Skeletal muscle satellite cell (primary cell): ENCODE data around the gene ADGRA3.
A peak's percentile ranks its signal among the peaks of the same experiment; 100 is the strongest.
"Not testable (repeated sequence)": the region's sequence is repeated elsewhere in the genome, so short reads cannot be mapped to it uniquely, and the experiment has no call there.

Experiments used
- H3K27me3 ChIP-seq: 2 replicates; pipeline ENCODE4 v1.7.0; 2013; ENCODE audit warnings: low read length; ENCODE audit not compliant: control insufficient read depth, insufficient read depth
- H3K36me3 ChIP-seq: 2 replicates; pipeline ENCODE4 v1.7.0; 2013; ENCODE audit warnings: mild to moderate bottlenecking, control low read depth, low read length; ENCODE audit not compliant: insufficient read depth
- H3K4me1 ChIP-seq: 2 replicates; pipeline ENCODE4 v1.7.0; 2013; ENCODE audit warnings: low read length; ENCODE audit not compliant: control insufficient read depth, insufficient read depth
- H3K4me2 ChIP-seq: 2 replicates; pipeline ENCODE4 v1.7.0; 2013; ENCODE audit warnings: mild to moderate bottlenecking, low read length
- H3K4me3 ChIP-seq: 2 replicates; pipeline ENCODE4 v1.7.0; 2013; ENCODE audit warnings: low read length
- H3K9ac ChIP-seq: 2 replicates; pipeline ENCODE4 v1.7.0; 2013; ENCODE audit warnings: mild to moderate bottlenecking, low read depth, low read length, moderate library complexity
- H3K9me3 ChIP-seq: replicated peaks from 2 replicates; pipeline ENCODE4 v1.7.0; 2013; ENCODE audit warnings: mild to moderate bottlenecking, control low read depth, low read length

The ADGRA3 gene

DNA sequence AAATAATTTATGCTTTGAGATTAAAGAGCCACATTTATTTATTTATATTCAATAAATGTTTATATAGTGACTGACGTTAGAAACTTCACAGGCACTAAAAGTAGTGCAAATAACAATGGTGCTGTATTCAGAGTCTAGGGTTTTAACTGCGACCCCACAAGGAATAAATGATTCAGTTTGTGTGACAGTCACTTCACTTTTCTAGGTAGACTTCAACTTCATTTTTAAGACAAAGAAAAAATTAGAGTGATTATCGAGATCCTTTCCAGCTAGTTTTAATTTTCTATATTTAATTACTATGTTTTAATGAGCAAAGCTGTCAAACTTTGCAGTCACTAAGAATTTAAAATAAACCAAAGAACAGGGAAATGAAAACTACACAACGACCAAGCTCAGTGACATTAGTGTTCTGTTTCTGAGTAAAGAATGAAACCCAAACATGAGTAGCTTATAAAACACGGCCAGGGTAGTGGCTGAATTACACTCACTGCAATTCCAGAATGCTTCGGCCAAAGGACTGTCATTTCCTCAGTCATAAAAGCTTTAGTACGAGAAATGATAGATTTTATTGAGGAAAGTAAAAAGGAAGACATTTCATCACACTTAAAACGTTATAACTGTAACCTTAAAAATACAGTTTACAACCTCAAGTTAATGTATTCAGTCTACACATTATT, 38.6 kb downstream of the ADGRA3 start:
- H3K27me3 ChIP-seq, result no peaks in the 10 kb centered on the region

DNA sequence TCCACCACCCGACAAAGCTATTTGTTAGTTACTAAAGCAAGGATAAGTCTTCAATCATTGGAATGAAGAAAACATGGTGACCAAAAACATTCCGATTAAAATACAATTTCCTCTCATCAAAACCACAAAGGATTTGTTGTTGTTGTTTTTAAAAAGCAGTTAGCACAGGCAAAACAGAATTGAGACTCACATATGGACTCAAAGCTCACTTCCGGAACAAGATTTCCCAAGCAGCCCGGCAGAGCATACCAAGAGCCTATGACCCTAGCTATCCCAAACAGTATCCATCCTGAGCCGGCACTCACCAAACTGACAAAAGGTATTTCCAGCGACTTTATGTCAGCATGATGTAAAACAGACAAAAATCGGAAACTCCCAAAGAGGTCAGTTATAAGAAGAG, 39.9 kb downstream of the ADGRA3 start:
- Histone ChIP-seq H3K27me3 (no peaks in the 10 kb centered on the region), H3K4me2 (no peak overlapping the region), H3K9me3 (no peaks in the 10 kb centered on the region), H3K36me3 (no peaks in the 10 kb centered on the region), H3K9ac (no peak overlapping the region), H3K4me3 (no peak overlapping the region), H3K4me1 (peaks cover 23% of the 10 kb centered on the region)

More for the DNA sequence above, 38.6 kb downstream of the ADGRA3 start:
- H3K9ac ChIP-seq, result no peak overlapping the region
- H3K9me3 ChIP-seq, result no peaks in the 10 kb centered on the region
- H3K36me3 ChIP-seq, result no peaks in the 10 kb centered on the region
- peaks cover 23% of the 10 kb centered on the region for H3K4me1 ChIP-seq
- no peak overlapping the region for H3K4me2 ChIP-seq
- H3K4me3 ChIP-seq, result no peak overlapping the region

DNA sequence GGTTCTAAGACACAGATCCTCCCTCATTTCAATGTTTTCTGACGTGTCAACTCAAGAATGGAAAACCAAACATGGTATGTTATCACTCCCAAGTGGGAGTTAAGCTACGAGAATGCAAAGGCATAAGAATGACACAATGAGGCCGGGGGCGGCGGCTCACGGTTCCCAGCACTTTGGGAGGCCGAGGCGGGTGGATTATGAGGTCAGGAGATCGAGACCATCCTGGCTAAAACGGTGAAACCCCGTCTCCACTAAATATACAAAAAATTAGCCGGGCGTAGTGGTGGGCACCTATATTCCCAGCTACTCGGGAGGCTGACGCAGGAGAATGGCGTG, 40.6 kb downstream of the ADGRA3 start:
- not testable (repeated sequence) for H3K27me3 ChIP-seq, H3K36me3 ChIP-seq, H3K9me3 ChIP-seq, H3K4me3 ChIP-seq, H3K9ac ChIP-seq
- peaks cover 23% of the 10 kb centered on the region for H3K4me1 ChIP-seq
- H3K4me2 ChIP-seq, result peak overlapping the region; percentile 15

DNA sequence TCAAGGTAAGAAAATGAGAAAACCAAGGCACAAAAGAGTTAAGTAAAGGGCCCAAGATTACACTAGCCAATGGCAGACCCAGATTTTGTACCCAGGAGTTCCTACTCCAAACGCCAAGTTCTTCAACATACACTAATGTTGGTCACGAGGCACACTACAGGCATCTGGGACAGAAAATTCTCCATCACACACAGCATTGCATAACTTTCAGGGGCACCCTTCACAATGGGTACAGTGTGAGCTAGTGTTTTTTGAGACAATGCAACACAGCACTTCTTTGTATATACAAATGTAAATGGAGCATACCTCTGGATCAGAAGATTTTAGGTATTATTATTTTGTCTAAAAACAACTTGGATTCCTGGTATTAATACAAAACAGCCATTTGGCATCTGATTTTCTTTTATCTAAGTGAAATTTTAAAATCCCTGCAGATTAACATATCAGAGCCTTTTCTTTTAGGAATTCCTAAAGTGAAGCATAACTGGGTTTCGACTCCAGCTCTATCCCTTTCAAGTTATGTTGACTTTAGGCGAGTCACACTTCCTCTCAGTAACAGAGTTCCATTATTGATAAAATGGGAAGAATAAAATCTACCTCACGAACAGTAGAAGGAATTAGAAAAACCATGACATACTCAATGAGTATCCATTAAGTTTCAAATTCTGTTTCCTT, 41.1 kb downstream of the ADGRA3 start:
- peak overlapping the region; percentile 15 for H3K4me2 ChIP-seq
- H3K4me3 ChIP-seq, result no peak overlapping the region
- H3K27me3 ChIP-seq, result no peaks in the 10 kb centered on the region

DNA sequence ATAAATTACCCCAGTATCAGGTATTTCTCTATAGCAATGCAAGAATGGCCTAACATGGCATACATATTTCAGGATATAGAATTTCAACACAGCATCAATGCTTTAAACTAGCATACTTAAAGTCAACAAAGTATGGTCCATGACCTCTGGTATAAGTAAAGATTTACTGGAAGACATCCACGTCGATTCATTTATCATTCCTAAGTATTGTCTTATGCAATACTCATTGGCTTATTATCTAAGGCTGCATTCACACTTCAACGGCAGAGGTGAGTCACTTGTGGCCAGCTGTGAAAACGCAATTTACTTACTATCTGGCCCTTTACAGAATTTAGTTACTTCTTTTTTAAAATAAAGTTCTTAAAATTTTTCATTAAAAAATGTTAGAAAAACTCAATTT, 42.6 kb downstream of the ADGRA3 start:
- Histone ChIP-seq H3K9ac (no peak overlapping the region), H3K9me3 (no peaks in the 10 kb centered on the region), H3K27me3 (no peaks in the 10 kb centered on the region), H3K4me3 (no peak overlapping the region), H3K36me3 (no peaks in the 10 kb centered on the region), H3K4me2 (no peak overlapping the region), H3K4me1 (peaks cover 23% of the 10 kb centered on the region)

More for the DNA sequence above, 41.1 kb downstream of the ADGRA3 start:
- Histone ChIP-seq H3K9me3 (no peaks in the 10 kb centered on the region), H3K9ac (no peak overlapping the region), H3K4me1 (peaks cover 23% of the 10 kb centered on the region), H3K36me3 (no peaks in the 10 kb centered on the region)

DNA sequence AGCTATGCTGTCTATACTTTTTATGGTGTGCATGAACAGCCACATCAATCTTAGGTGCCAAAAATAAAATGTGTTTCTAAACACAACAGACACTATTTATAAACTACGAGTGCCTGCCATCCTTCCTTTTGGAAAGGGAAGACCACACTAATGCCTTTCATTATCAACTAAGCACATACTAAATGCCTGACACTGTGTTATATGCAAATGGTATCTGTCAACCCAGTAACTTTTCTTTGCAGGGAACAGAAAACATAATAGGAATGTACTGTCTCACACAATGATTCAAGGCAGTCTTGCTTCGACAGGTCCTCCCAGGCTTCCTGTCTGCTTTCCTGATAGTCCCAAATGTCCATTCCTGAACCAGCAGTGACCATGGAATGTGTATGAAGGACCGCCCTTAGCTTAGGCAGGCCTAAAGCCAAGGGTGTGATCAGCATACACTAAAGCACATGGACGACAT, 43.8 kb downstream of the ADGRA3 start:
- Histone ChIP-seq H3K4me1 (peaks cover 23% of the 10 kb centered on the region), H3K9me3 (no peaks in the 10 kb centered on the region)

DNA sequence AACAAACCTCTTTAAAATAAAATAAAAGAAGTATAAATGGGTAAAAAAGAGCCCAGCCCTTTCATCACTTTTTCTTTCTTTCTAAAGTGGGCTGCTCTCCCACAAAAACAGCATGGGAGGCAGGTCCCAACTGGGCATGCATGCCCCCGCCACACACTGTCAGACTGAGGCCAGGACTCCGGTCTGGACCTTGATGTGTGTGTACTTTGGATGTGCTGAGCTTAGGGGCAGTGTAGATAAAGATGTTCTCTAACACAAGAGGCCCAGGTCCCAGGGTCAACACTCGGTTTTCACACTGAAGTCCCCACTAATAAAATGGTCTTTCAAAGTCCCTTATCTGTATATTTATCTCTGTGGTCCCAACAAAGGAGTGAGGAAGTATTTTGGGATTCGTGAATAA, 44.4 kb downstream of the ADGRA3 start:
- Histone ChIP-seq H3K4me3 (no peak overlapping the region), H3K9ac (no peak overlapping the region), H3K4me1 (peaks cover 23% of the 10 kb centered on the region), H3K9me3 (no peaks in the 10 kb centered on the region), H3K36me3 (no peaks in the 10 kb centered on the region), H3K27me3 (no peaks in the 10 kb centered on the region), H3K4me2 (no peak overlapping the region)

More for the DNA sequence above, 43.8 kb downstream of the ADGRA3 start:
- H3K4me3 ChIP-seq, result no peak overlapping the region
- H3K4me2 ChIP-seq, result no peak overlapping the region
- H3K9ac ChIP-seq, result no peak overlapping the region
- H3K36me3 ChIP-seq, result no peaks in the 10 kb centered on the region
- H3K27me3 ChIP-seq, result no peaks in the 10 kb centered on the region

DNA sequence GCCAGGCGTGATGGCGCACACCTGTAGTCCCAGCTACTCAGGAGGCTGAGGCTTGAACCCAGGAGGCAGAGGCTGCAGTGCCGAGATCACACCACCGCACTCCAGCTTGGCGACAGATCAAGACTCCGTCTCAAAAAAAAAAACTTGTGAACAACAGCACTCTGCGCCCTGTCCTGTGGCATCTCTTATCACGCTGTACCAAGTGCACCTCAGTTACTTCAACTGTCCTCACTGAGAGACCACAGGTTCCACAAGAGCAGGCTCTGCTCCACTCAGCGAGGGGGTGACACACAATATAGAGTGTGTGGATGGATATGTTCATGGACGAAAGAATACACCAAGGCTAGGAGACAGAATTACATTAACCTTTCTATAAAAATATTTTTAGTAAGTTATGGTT, 49.3 kb downstream of the ADGRA3 start:
- H3K4me2 ChIP-seq, result no peak overlapping the region
- no peaks in the 10 kb centered on the region for H3K9me3 ChIP-seq
- H3K4me3 ChIP-seq, result no peak overlapping the region
- H3K36me3 ChIP-seq, result no peaks in the 10 kb centered on the region
- H3K27me3 ChIP-seq, result no peaks in the 10 kb centered on the region
- no peaks in the 10 kb centered on the region for H3K4me1 ChIP-seq
- no peak overlapping the region for H3K9ac ChIP-seq

DNA sequence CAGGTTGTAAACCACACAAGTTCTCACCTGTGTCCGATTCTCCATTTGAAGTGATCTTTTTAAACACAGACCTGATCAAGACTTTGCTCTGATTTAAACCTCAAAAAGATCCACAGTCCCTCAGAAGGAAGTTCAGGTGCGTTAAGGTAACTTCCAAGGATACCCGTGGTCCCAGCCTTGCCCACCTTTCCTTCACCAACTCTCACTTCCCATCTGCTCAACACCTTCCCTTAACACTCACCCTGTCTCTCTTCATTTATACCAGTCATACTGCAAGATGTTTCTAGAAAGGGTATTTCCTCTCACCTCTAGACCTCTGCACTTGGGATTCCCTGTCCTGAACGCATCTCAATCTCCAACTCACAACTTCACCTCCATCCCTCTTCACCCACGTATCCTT, 49.9 kb downstream of the ADGRA3 start:
- Histone ChIP-seq H3K27me3 (no peaks in the 10 kb centered on the region), H3K4me2 (no peak overlapping the region), H3K4me1 (no peaks in the 10 kb centered on the region), H3K36me3 (no peaks in the 10 kb centered on the region), H3K4me3 (no peak overlapping the region), H3K9me3 (no peaks in the 10 kb centered on the region), H3K9ac (no peak overlapping the region)

DNA sequence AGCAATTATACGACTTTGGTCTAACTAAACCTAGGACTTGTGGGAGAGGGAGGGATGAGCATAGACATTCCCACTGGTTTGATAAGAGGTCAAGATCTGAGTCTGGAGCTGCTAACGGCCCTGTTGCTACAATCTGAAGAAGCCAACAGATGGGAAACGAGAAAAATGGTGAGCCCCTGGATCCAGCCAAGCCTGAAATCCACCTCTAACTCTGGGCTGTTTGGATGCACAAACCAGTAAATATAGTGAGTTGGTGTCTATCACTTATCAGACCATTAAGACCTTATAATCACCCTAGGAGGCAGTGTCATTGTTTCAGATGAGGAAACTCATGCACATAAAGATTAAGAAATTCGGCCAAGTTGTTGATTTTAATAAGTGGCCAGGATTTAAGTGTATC, 50.5 kb downstream of the ADGRA3 start:
- Histone ChIP-seq H3K4me2 (no peak overlapping the region), H3K9ac (no peak overlapping the region), H3K4me3 (no peak overlapping the region), H3K36me3 (no peaks in the 10 kb centered on the region), H3K4me1 (no peaks in the 10 kb centered on the region), H3K9me3 (no peaks in the 10 kb centered on the region), H3K27me3 (no peaks in the 10 kb centered on the region)

DNA sequence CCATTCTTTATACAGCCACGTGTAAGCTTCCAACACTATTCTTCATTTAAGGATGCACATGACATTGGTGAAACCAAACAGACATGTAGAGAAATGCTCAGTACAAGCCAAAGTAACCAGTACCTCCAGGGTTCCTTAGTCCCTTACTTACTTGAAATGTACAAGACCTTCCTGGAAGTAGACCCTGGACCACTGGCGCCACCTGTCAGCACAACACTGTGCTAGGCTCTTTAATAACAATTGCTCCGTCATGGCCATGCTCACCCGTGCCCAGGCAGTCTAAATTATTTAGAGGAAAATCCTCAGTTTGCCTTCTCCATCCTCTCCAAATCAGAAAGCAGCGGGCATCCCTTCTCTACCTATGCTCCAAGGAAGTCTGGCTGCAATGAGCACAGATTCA, 52.7 kb downstream of the ADGRA3 start:
- Histone ChIP-seq H3K4me1 (peaks cover 2% of the 10 kb centered on the region), H3K36me3 (no peaks in the 10 kb centered on the region)

DNA sequence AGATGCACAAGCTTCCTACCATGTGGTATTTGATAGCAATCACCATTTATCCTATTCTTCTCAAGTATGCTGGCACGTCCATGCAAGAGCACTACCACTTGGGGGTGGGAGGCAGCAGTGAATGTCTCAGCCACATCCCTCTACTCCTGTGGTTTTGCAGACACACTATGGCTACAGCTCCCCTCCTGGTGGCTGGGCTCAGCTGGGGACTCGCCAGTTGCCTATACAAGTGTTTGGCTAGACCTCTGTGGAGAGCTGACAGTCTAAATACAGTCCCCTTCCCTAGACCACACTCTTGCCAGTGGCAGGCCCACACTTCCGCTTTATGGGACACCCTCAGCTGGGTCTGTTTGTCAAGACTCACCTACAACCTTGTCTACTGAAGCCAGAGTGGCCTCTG, 53.2 kb downstream of the ADGRA3 start:
- peaks cover 4% of the 10 kb centered on the region for H3K4me1 ChIP-seq
- H3K4me3 ChIP-seq, result no peak overlapping the region
- H3K4me2 ChIP-seq, result no peak overlapping the region
- H3K36me3 ChIP-seq, result no peaks in the 10 kb centered on the region
- no peaks in the 10 kb centered on the region for H3K9me3 ChIP-seq
- no peak overlapping the region for H3K9ac ChIP-seq
- no peaks in the 10 kb centered on the region for H3K27me3 ChIP-seq

More for the DNA sequence above, 52.7 kb downstream of the ADGRA3 start:
- no peak overlapping the region for H3K9ac ChIP-seq
- no peaks in the 10 kb centered on the region for H3K9me3 ChIP-seq
- no peak overlapping the region for H3K4me3 ChIP-seq
- no peaks in the 10 kb centered on the region for H3K27me3 ChIP-seq
- no peak overlapping the region for H3K4me2 ChIP-seq
